Stimulated activated CD8-positive, alpha-beta memory T cell treated with anti-CD3 and anti-CD28 coated beads, Interleukin-15, amount 100 ng/mL, for 48 hours (primary cell): ENCODE results near the gene PSMD4.
"Not testable (repeated sequence)": the region's sequence is repeated elsewhere in the genome, so short reads cannot be mapped to it uniquely, and the experiment has no call there.

Experiments
- DNase-seq, 2 donors: peaks; one replicate each; pipeline ENCODE4 v3.0.0-alpha.2; 2020; ENCODE audit warnings: low read depth in 2 of 2

Gene PSMD4

GRCh38 chr1:151273924-151274466 lies 19.5 kb downstream of the PSMD4 start:
- DNase-seq: no peak

DNA sequence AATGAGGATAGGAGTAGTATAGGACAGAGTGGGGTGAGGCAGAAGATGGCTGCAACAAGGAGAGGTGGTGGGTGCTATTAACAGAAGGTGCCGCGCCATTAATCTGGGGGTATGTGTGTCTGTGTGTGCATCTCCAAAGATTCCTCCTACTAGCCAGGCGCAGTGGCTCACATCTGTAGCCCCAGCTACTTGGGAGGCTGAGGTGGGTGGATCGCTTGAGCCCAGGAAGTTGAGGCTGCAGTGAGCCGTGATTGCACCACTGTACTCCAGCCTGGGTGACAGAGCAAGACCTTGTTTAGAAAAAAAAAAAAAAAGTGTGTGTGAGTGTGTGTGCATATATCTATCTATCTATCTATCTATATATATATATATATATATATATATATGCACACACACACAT lies 20.8 kb downstream of the PSMD4 start:
- not testable (repeated sequence) for DNase-seq

DNA sequence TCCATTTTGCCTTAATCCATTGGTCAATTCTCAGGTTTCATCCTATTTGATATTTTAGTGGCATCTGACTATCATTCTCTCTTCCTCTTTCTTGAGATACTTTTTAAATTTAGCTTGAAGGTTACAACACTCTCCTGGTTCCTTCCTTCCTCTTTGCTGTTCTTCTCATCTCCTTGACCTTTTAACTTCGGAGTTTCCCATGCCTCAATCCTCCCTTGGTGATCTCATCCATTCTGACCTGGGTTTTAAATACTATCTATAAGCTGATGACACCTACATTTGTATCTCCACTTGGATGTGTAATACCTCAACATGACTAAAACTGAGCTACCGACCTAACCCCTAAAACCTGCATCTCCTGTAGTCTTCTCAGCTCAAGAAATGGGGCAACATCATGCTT lies 22.7 kb downstream of the PSMD4 start:
- DNase-seq: no peak

DNA sequence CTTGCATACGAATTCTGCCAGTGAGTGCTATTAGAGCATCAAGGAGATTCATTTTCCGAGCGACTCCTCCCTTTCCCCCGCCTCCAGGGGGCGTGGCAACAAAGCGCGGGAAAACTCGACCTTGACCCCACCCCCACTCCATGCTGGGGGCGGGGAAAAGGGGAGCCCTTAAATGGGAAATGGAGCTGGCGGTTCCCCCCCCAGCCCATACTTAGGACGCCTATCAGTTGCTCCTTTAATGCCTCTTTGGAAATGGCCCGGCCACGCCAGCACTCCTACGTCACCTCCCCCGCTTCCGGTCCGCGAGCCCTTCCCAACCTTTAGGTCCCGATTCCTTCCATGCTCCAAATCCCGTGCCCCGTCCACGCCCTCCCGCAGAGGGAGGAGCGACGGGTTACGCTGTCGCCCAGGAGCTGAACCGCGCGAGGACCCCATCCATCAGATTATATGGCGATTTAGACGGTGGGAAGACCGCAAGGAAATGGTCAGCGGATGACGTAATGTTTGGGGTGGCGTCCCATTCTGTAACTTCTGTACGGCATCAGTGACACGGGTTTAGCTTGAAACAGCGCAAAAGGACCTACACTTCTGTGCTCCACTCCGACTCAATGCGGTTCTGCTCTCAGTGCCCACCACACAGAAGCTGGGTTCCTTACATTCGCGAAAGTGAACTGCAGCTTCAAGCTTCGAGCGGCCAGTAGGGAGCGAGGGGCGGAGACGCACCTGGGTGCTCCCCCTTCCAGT lies 26.9 kb downstream of the PSMD4 start:
- DNase-seq: peak; percentile 90 to 92

GRCh38 chr1:151281969-151282882 lies 27.7 kb downstream of the PSMD4 start, which contains the start of gene ZNF687:
ZNF687 (plus strand) TSS chr1:151282299; CDS start chr1:151286292, 3,993 bp downstream.
- peak; percentile 99 for DNase-seq

- DNase-seq: no peak
These were observed 28.6 kb downstream of the PSMD4 start for GRCh38 chr1:151282883-151283725.

GRCh38 chr1:151284013-151284577 lies 29.6 kb downstream of the PSMD4 start:
- no peak for DNase-seq

GRCh38 chr1:151286619-151287340 lies 32.2 kb downstream of the PSMD4 start:
- no peak for DNase-seq

DNA sequence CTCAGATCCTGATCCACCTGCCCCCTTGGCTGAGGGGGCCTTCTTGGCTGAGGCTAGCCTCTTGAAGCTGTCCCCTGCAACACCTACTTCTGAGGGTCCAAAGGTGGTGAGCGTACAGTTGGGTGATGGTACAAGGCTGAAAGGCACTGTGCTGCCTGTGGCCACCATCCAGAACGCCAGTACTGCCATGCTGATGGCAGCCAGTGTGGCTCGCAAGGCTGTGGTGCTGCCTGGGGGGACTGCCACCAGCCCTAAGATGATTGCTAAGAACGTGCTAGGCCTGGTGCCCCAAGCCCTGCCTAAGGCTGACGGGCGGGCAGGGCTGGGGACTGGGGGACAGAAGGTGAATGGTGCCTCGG lies 32.8 kb downstream of the PSMD4 start:
- DNase-seq: no peak

GRCh38 chr1:151287767-151288500 lies 33.4 kb downstream of the PSMD4 start:
- DNase-seq: no peak

DNA sequence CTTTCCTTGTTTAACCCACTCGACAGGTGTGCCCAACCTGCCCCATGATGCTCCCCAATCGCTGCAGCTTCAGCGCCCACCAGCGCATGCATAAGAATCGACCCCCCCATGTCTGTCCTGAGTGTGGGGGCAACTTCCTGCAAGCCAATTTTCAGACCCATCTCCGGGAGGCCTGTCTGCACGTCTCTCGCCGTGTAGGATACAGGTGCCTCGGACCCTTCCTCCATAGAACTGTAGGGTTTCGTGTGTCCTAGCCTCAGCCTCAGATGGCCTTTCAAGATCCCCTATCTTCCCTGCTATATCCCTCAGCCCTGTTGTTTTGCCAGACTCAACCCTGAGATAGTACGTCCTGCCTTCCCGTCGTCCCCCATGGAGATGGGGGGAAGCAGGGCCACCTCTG lies 34.0 kb downstream of the PSMD4 start:
- no peak for DNase-seq

GRCh38 chr1:151289080-151289935 lies 34.8 kb downstream of the PSMD4 start:
- no peak for DNase-seq

DNA sequence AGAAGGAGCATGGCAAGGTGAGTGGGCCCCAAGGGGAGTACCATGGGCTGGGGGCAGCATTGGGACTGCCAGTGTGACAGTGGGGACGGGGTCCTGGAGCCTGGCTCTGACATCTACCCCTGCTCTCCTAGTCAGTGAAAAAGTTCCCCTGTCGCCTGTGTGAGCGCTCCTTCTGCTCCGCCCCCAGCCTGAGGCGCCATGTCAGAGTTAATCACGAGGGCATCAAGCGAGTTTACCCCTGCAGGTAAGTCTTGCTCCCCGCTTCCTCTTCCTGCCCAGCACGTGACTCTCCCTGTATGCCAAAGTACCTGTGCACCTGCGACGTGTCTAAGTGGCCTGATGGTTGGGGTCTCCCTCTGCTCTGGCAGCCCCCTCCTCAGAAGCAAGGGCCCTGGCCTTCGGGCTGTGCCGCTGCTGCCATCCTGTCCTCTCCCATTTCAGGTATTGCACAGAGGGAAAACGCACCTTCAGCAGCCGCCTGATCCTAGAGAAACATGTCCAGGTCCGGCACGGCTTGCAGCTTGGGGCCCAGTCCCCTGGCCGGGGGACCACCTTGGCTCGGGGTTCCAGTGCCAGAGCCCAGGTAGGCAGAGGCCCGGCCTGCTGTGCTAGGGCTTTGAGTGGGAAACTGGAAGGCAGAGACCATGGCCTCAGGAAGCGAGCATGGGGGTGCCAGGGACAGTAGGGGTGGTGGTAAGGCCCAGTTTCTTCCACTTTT lies 35.6 kb downstream of the PSMD4 start:
- no peak for DNase-seq

DNA sequence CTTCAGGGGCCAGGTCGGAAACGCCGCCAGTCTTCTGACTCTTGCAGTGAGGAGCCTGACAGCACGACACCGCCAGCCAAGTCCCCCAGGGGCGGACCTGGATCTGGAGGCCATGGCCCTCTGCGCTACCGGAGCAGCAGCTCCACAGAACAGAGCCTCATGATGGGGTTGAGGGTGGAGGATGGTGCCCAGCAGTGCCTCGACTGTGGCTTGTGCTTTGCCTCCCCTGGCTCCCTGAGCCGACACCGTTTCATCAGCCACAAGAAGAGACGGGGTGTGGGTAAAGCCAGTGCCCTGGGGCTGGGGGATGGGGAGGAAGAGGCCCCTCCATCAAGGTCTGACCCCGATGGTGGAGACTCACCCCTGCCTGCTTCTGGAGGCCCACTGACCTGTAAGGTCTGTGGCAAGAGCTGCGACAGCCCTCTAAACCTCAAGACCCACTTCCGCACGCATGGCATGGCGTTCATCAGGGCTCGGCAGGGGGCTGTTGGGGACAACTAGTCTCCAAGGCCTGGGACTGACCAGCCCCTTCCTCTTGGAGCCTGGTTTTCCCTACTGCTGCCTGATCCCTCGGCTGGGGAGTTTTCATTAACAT lies 36.3 kb downstream of the PSMD4 start:
- DNase-seq: no peak

- DNase-seq: no peak
These were observed 37.9 kb downstream of the PSMD4 start for GRCh38 chr1:151292207-151293030.

DNA sequence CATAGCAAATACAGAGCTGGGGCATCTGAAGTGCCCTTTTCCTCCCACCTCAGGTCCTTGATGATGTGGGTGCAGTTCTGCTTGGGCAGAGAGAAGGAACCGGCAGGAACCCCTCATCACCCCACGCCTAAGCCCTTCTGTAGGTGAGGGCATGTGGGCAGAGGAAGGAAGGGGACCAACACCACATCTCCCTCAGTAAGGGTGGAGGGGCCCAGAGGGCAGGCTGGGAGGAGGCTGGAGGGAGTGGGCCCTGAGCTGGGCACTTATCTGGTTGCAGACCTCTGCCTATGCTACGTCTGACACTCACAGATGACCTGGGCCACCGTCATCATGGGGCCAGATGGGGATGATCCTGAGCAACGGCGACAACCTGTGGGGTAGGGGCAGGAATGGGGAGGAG lies 38.6 kb downstream of the PSMD4 start:
- DNase-seq: no peak
